GM08714 (cell line): ENCODE data around the gene CLP1.
A peak's percentile ranks its signal among the peaks of the same experiment; 100 is the strongest.

Experiments
- H3K4me3 ChIP-seq: fragments of 200-500 bp; sonication (Bioruptor generic); 2 replicates; pipeline ENCODE4 v1.5.1; 2014; ENCODE audit warnings: mild to moderate bottlenecking, low read length, inconsistent platforms
- ZNF274 ChIP-seq: IDR thresholded peaks from 2 replicates; pipeline ENCODE4 v1.6.1; 2012; ENCODE audit warnings: mild to moderate bottlenecking, low read depth, low read length

Gene CLP1

GRCh38 chr11:57635246-57635645 lies 22.3 kb upstream of the CLP1 start:
- no peak overlapping the region for H3K4me3 ChIP-seq
- TF ChIP-seq ZNF274, result no peak

- no peak for TF ChIP-seq ZNF274
- H3K4me3 ChIP-seq, result peak overlapping the region; percentile 65; the same call in 1 of the 2 replicates
Measured at GRCh38 chr11:57637626-57638004, 19.9 kb upstream of the CLP1 start.

- peak overlapping the region; percentile 65 for H3K4me3 ChIP-seq
- no peak for TF ChIP-seq ZNF274
Measured at GRCh38 chr11:57638005-57638781, 19.4 kb upstream of the CLP1 start.

- peak overlapping the region; percentile 65 for H3K4me3 ChIP-seq
- TF ChIP-seq ZNF274, result no peak
Measured at GRCh38 chr11:57638811-57639320, 18.7 kb upstream of the CLP1 start.

GRCh38 chr11:57639321-57640067 lies 18.1 kb upstream of the CLP1 start:
- H3K4me3 ChIP-seq, result peak overlapping the region; percentile 65; the same call in 1 of the 2 replicates
- no peak for TF ChIP-seq ZNF274

GRCh38 chr11:57640068-57640800 lies 17.3 kb upstream of the CLP1 start:
- TF ChIP-seq ZNF274, result no peak
- no peak overlapping the region for H3K4me3 ChIP-seq

GRCh38 chr11:57641011-57641807 lies 16.4 kb upstream of the CLP1 start:
- H3K4me3 ChIP-seq, result no peak overlapping the region
- TF ChIP-seq ZNF274, result no peak

- no peak for TF ChIP-seq ZNF274
- no peak overlapping the region for H3K4me3 ChIP-seq
Measured at GRCh38 chr11:57643802-57644201, 13.8 kb upstream of the CLP1 start.

- no peak for TF ChIP-seq ZNF274
- no peak overlapping the region for H3K4me3 ChIP-seq
Measured at GRCh38 chr11:57644748-57645688, 12.5 kb upstream of the CLP1 start.

- no peak overlapping the region for H3K4me3 ChIP-seq
- TF ChIP-seq ZNF274, result no peak
Measured at GRCh38 chr11:57645689-57646085, 11.9 kb upstream of the CLP1 start.

- no peak for TF ChIP-seq ZNF274
- no peak overlapping the region for H3K4me3 ChIP-seq
Measured at GRCh38 chr11:57646194-57646798, 11.3 kb upstream of the CLP1 start.

GRCh38 chr11:57646799-57647303 lies 10.7 kb upstream of the CLP1 start:
- no peak for TF ChIP-seq ZNF274
- H3K4me3 ChIP-seq, result no peak overlapping the region; the same call in 1 of the 2 replicates
